AG10803 (cell line): ENCODE results near the gene SYF2.
"Not testable (repeated sequence)": the region's sequence is repeated elsewhere in the genome, so short reads cannot be mapped to it uniquely, and the experiment has no call there.

Experiments used
- DNase-seq: peaks from one replicate; pipeline ENCODE4 v3.0.0; 2010; ENCODE audit warnings: low read depth
- H3K4me3 ChIP-seq: 2 replicates; pipeline ENCODE4 v1.5.1; 2011; ENCODE audit warnings: mild to moderate bottlenecking, low read length, control low read depth
- TF ChIP-seq, protein P1 (sequence below): conservative IDR thresholded peaks from 2 replicates; pipeline ENCODE4 v1.5.1; 2011; ENCODE audit warnings: mild to moderate bottlenecking, low read length, control low read depth, inconsistent platforms

Gene SYF2

GRCh38 chr1:25232027-25232865 is at the start of gene SYF2:
Gene SYF2 (minus strand): TSS chr1:25232502. CDS start chr1:25232467, 35 bp downstream.
- DNase-seq = peak; percentile 93
- peak within 1 kb of the TSS; percentile 98 for H3K4me3 ChIP-seq
- TF ChIP-seq, protein P1, sequence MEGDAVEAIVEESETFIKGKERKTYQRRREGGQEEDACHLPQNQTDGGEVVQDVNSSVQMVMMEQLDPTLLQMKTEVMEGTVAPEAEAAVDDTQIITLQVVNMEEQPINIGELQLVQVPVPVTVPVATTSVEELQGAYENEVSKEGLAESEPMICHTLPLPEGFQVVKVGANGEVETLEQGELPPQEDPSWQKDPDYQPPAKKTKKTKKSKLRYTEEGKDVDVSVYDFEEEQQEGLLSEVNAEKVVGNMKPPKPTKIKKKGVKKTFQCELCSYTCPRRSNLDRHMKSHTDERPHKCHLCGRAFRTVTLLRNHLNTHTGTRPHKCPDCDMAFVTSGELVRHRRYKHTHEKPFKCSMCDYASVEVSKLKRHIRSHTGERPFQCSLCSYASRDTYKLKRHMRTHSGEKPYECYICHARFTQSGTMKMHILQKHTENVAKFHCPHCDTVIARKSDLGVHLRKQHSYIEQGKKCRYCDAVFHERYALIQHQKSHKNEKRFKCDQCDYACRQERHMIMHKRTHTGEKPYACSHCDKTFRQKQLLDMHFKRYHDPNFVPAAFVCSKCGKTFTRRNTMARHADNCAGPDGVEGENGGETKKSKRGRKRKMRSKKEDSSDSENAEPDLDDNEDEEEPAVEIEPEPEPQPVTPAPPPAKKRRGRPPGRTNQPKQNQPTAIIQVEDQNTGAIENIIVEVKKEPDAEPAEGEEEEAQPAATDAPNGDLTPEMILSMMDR = no peak

DNA sequence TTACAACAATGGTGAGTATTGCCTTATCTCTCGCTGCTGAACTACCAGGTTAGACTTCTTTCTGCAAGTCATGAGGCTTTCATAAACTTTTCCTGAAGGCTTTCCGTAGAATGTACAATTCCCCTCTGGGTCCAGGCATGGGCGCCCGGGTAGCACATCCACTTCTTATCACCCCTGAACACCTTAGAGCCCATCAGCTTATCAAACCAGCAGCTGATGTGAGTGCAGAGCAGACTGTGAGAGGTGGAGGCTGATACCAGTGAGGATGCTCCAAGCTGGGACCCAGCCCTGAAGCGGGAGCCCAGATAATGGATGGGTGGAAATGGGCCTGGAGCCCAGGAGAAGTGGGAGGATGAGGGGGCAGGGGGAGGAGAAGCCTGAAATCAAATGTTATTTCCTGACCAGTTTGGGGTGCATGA is 47.4 kb upstream of the SYF2 start:
- not testable (repeated sequence) for H3K4me3 ChIP-seq, DNase-seq

- not testable (repeated sequence) for DNase-seq, H3K4me3 ChIP-seq
Measured at GRCh38 chr1:25278790-25279189, 46.5 kb upstream of the SYF2 start.

GRCh38 chr1:25278358-25278757 is 46.1 kb upstream of the SYF2 start:
- DNase-seq, H3K4me3 ChIP-seq: not testable (repeated sequence)

GRCh38 chr1:25277295-25277694 is 45.0 kb upstream of the SYF2 start:
- DNase-seq, H3K4me3 ChIP-seq: not testable (repeated sequence)

DNA sequence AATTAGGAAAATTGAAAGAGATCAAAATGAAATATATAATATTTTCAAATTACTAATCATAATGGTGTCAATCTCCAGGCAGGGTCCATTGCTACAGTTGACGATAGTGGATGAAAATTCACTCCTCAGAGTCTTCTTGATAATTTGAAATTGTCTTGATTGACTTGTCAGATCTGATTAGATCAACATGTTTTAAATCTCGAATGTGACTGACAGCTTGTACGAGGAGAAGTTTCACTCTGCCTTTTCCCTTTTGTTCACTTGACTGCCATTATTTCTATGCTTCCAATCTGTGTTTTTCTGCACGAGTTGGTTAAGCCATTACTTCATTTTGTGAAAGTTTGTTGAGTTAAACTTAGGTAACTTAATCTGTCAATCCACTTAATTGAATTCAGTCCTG is 43.3 kb upstream of the SYF2 start:
- not testable (repeated sequence) for DNase-seq, H3K4me3 ChIP-seq

GRCh38 chr1:25272238-25272637 is 39.9 kb upstream of the SYF2 start, which contains the start of gene RHD:
Gene RHD (plus strand): TSS chr1:25272509. CDS start chr1:25272548, 39 bp downstream.
- not testable (repeated sequence) for DNase-seq, H3K4me3 ChIP-seq

GRCh38 chr1:25268143-25268760 is 36.0 kb upstream of the SYF2 start:
- H3K4me3 ChIP-seq, DNase-seq: not testable (repeated sequence)

- not testable (repeated sequence) for DNase-seq, H3K4me3 ChIP-seq
Measured at GRCh38 chr1:25267288-25268142, 35.2 kb upstream of the SYF2 start.

DNA sequence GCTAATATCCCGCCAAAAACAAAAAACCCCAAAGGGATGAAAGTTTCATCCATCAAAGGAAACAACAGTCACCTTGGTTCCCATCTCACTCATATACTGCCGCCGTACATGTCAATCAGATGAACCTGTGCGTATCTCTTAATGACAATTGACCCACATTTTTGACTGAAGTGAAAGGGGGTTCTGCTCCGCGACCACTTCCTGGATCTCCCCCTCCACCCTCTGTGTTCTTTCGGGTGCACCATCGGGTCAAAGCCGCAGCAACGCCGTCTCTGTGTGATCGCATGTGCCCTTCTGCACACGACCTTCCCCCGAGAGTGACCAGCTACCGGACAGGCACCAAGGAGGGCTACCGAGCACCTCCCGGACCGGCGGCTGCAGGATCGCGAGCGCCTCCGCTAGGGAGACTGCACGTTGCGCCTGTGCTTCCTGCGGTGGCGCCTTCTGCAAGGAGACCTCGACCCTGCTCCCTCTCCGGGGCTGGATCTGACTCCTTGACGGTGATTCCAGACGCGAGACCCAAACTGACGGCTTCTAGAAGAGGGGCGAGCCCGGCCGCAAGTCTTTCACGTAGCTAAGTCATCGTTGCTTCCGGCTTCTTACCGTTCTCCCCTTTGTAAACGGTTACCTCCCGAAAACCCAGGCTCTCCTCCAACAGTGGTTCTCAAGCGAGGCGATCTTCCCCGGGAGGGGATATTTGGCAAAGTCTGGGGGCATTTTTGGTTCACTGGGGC is 34.4 kb upstream of the SYF2 start:
- H3K4me3 ChIP-seq, DNase-seq: not testable (repeated sequence)

DNA sequence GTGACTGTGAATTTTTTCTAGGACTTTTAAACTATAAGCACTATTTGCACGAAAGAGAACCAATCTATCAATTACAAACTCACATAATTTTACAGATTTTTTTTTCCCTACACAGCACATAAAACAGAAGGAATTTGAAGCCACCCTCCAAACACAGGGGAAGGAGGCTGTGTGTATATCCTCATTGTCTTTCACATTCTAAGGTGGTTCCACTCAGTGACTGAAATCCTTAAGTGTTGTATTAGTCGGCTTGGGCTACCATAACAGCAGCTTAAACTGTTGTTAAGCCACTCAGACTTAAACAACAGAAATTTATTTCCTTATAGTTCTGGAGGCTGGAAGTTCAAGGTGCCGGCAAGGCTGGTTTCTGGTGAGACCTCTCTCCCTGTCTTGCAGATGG is 28.0 kb upstream of the SYF2 start:
- not testable (repeated sequence) for H3K4me3 ChIP-seq, DNase-seq

GRCh38 chr1:25259813-25260212 is 27.5 kb upstream of the SYF2 start:
- peak; percentile 65 for DNase-seq
- TF ChIP-seq, protein P1 = peak; percentile 36
- H3K4me3 ChIP-seq = not testable (repeated sequence)
